Activated T-cell treated with anti-CD3 and anti-CD28 coated beads, Interleukin-2, amount 50 U/mL, for 48 hours (primary cell): ENCODE data around the gene SERPINA4.

Experiments used
- DNase-seq, 2 experiments: peaks; one replicate each; pipeline ENCODE4 v3.0.0-alpha.2; 2020

SERPINA4 gene

GRCh38 chr14:94617988-94618822 lies 57.0 kb downstream of the SERPINA4 start:
- no peak for DNase-seq

- DNase-seq, result no peak
These were observed 58.1 kb downstream of the SERPINA4 start for GRCh38 chr14:94619297-94619696.
